Stimulated activated CD4-positive, alpha-beta T cell treated with anti-CD3 and anti-CD28 coated beads, TNF-alpha, amount 100 ng/mL, for 48 hours (primary cell): ENCODE data around the gene FAM13B.
"Not testable (repeated sequence)": the region's sequence is repeated elsewhere in the genome, so short reads cannot be mapped to it uniquely, and the experiment has no call there.

ENCODE experiments used
- DNase-seq, 3 donors: peaks; one replicate each; pipeline ENCODE4 v3.0.0-alpha.2; 2020; ENCODE audit warnings: low read depth in 3 of 3

FAM13B gene

DNA sequence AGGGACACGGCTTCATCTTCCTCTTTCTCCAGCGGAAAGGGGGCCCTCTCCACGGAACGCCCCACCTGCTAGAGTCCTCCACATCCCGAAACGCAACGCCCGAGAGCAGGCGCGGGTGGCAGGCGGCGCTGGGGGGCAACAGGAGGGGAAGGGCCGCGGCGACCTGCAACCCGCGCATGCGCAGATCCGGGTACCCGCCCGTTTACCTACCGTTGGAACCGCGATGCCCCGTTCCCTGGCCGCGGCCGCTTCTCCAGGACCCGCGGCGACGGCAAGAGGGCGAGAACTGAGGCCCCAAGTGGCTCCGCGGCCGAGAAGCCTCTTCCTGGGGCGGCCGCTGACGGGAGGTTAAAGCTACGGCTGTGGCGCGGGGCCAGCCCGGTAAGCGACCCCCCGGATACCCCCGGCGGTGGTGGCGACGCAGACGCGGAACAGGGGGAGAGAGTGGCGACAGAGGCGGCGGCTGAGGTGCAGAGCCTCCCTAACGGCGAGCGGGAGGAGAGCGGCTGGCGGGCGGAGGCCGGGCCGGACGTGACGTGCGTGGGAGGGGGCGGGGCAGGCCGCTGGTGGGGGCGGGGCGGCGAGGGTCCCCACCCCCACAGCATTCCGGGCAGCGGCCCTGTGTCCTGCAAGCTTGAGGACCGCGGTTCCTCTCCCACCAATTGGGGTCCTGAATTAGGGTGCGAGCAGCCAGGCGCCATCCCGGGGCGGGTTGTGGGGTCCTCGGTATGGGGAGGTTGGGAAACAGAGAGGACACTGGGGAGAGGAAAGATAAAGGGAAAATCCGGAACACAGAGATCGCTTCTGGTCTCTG is at the start of gene FAM13B:
Gene FAM13B (minus strand): TSS at position 508 of the 814 bp plus-strand sequence. CDS start 13,968 bp downstream, outside the sequence.
- DNase-seq = peak; percentile 64 to 85 (median 70)

- no peak for DNase-seq
Observed at GRCh38 chr5:138082033-138082432, 49.2 kb upstream of the FAM13B start.

DNA sequence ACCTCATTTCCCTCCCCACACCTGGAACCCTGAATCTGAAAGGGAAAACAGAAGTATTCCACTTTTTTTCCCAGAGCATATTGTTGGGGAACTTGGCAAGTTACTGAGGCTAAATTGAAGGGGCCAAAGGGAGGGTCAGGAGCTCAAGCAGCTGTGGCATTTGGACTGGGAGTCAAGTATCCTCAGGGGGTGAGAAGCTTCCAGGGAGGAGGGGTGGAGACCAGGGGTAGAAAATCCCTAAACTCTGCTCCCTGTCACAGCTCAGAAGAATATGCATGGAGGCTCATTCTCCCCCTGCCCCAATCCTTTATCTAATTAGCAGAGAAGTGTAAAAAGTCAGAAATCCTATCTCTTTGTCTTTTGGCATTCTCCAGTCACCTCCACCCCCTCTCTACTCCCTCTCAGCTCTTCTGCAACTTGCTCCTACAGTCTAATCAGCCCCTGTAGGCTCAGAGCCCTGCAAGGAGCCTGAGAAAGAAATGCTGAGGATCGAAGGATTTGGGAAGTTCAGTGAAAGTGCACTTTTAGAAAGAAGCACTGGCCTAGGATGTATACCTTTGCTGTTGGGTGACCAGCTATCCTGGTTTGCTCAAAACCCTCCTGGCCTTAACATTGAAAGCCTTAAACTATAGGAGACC is 45.2 kb upstream of the FAM13B start:
- no peak for DNase-seq

DNA sequence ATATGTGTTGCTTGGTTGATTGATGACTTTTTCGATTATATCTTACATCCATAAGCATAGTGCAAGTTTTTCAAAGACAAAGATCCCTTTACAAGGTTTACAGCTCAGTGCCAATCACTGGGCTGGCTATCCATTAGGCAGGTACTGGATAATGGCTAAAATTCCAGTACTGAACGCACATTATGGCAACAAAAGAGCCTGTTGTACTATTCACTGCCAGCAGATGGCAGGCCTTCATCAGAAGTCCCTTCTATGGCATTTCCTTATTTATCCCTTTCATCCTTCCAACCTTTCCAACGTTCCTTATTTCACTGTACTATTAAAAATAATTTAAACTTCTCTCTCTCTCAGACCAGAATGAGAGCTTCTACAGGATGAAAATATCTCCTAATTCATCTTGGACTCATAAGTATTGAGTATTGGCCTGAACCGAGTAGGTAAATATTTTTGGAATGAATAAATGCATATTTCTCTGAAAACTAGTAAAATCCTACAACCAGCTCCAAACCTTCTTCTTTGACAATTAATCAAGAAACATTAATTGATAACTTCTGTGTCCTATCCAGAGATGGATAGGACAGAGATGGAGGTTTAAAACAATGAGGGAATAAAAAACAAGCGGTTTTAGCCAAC is 44.3 kb upstream of the FAM13B start:
- DNase-seq = peak in 2 of 3 donors; percentile 7 to 31

- DNase-seq = not testable (repeated sequence)
Observed at GRCh38 chr5:138070026-138070425, 37.1 kb upstream of the FAM13B start.

DNA sequence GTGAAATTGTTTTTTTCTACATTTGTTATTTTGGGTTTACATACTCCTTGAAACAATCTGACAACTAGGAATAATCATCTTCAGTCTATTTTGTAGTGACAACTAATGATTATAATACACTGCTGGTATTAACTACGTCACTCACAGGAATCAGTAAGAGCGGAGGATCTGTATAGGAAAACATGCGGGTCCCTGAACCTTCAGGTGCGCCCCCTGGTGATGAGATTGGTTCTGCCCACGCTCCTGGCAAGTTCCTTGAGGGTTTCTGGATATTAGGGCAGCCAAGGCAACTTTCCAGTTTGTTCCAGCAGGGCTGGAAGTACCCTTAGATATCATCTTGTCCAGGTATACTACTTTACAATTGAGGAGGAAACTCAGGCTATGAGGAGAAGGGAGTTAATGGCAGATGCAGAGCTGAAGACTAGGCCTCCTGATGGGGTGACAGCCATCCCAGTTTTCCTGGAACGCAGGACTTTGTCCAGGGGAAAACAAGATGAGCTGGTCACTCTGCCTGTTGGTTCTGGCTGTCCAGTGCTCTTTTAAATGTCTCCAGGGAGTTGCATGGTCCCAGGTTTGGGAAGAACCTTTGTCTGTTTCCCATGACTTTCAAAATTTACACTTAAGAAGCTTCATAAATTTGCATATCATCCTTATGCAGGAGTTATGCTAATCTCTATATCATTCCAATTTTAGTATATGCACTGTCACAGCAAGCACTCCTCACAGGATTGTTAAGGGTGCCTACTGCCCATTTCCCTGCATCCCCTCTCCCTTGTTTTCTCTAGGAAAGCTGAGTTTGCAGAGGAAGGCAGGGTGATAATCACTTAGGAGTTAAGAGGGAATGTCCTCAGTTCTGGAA is 36.1 kb upstream of the FAM13B start:
- peak; percentile 59 to 77 (median 70) for DNase-seq

DNA sequence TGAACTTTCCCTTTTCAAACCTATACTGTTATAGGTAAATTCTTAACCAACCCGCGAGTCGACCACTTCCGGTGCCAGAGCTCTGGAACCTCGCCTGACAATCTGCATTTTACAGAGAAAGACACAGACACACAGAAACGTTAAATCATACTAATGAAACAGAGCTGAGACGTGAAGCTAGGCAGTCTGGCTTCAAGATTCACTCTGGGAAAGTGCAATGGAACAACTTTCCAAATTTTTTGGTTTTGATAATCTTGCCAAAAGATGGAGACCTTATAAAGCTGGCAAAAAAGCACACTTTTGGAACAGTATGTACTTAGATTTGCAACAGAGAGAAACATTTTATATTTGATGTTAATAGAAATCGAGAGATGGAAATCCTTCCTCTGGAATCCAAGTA is 35.1 kb upstream of the FAM13B start:
- no peak for DNase-seq

DNA sequence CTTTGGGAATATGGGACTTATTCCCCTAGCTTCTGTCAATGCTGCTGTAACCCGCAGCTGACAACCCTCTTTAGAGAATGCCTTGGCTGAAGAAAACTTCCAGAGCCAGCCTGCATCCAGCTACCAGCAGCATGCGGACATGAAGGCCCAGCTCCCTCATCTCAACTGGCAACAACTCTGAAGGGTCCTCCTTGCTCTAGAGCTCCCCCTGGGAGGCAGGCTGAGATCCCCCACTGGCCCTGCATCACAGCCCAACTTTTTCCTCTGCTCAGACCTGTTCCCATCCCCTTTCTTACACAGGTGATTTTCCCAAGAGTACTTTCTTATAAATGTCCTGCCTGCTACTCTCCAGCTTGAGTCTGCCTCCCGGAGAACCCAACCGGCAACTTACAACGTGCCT is 32.2 kb upstream of the FAM13B start:
- DNase-seq = no peak

- no peak for DNase-seq
Observed at GRCh38 chr5:138064526-138064925, 31.6 kb upstream of the FAM13B start.

DNA sequence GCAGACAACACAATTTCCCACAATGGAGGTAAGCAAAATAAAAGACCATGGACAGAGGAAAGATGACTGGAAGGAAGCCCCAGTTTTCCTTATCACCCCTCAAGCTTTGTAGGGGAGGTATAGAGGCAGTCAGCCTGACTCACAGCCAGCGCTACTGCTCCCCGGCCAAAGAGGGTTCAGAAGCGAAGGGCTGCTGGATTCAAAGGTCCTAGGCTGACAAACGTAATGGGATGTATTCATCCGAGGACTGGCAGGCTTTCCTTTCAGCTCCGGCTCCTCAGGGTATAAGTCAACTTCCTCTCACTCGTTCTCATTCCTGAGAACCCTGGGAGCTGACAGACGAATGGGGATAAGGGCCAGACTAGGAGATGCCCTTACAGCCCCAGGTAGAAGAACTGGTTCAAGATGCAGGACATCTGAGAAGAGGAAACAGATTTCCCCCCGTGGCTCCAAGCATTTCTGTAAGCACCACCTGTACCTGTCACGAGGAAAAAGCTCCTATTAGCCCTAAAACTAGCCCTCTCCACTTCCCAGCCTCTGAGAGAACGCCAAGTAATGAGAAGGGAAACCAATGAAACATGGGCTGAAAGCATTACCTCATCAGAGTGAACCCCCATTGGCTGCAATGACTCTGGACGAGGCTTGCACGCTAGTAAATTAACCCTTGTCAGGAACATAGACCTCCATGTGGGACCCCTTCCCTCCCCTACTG is 22.1 kb upstream of the FAM13B start:
- no peak for DNase-seq

DNA sequence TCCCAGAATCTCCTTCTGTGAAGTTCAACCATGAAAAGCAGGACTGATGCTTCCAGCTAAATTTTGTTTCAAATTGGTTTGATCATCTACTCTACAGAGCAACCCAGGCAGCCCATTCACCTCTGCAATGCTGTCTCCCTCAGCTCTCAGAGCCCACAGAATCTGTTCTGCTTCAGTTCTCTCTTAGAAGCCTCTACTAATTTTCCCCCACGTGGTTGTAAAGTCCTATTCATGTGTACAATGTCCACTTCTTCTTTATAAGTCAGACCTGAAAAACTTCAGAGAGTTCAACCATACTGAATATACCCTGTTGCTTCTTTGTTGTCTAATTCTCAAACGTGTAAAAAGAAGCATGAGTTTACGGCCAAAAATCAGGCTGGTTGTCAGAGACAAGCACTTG is 21.3 kb upstream of the FAM13B start:
- no peak for DNase-seq

- DNase-seq = no peak
Observed at GRCh38 chr5:138053554-138053953, 20.7 kb upstream of the FAM13B start.

- DNase-seq = not testable (repeated sequence)
Observed at GRCh38 chr5:138052718-138053117, 19.8 kb upstream of the FAM13B start.

GRCh38 chr5:138051441-138052296 is 18.8 kb upstream of the FAM13B start:
- DNase-seq = no peak

DNA sequence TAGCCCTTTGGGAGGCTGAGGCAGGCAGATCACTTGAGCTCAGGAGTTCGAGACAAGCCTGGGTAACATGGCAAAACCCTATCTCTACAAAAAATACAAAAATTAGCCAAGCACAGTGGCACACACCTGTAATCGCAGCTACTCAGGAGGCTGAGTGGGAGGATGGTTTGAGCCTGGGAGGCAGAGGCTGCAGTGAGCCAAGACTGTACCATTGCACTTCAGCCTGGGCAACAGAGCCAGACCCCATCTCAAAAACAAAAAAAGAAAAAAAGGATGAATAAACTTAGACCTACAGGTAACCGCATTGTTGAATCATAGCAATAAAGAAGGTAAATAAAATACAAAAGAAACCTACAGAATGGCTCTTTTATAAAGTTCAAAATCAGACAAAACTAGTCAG is 12.4 kb upstream of the FAM13B start:
- DNase-seq = not testable (repeated sequence)

DNA sequence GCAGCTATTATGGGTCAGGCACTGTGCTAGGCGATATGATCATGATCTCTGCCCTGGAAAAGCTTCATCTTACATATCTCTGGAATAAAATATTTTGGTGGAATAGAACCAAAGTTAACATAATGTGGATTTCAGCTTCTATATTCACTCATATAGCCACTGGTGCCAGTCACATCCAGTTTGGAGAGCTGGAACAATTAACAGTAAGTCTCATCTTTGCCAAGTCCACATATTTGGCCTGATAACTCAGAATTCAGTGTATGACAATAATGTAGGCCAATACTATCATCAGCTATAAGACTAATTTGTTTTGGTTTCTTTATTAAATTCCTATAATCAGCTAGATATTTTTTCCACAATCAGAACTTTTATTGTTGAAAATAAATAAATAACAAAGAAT is 5.9 kb upstream of the FAM13B start:
- DNase-seq = no peak

- no peak for DNase-seq
Observed at GRCh38 chr5:138037907-138038633, 5.2 kb upstream of the FAM13B start.

DNA sequence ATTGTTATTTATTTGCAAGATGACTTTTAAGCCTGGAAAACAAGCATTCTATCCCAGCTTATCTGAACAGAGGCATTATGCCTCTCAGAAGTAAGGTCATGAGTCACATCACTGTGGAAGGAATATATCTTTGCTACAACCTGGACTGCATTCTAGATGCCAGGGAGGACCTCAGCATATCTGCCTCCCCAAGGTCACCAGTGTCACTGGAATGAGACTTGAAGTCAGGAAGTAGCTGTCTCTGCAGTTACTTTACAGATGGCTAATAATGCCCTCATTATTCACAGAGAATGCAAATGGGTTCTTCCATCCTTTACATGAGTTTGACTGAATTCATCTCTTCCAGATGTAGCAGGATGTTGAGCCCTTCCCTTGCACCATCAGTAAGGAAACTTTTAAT is 4.4 kb upstream of the FAM13B start:
- no peak for DNase-seq
